Lower leg skin (tissue), 4 donors: ENCODE results near the gene CA12. TPM values are rescaled to one million over a fixed set of nuclear protein-coding genes. Genes with fewer than 3 reads are reported as not detected.

Experiments used
- DNase-seq, 2 donors: peaks; one replicate each; pipeline ENCODE4 v3.0.0-alpha.2; 2019; ENCODE audit warnings: low spot score in 2 of 2
- H3K4me3 ChIP-seq: fragments of 200-600 bp; sonication (generic); 2 replicates; pipeline ENCODE4 v1.5.1; 2017; ENCODE audit warnings: mild to moderate bottlenecking, low read depth; ENCODE audit not compliant: poor library complexity, severe bottlenecking
- CTCF ChIP-seq, 3 donors: fragments of 450-650 bp; IDR thresholded peaks; one replicate each; pipeline ENCODE4 v1.5.1; 2016; ENCODE audit warnings: antibody characterized with exemption in 3 of 3, mild to moderate bottlenecking in 3 of 3, moderate library complexity in 2 of 3
- POLR2A ChIP-seq, 2 donors: fragments of 450-650 bp; IDR thresholded peaks; one replicate each; pipeline ENCODE4 v1.6.1; 2016 to 2017; ENCODE audit warnings: antibody characterized with exemption in 2 of 2, mild to moderate bottlenecking in 1 of 2, moderate library complexity in 1 of 2
- WGBS, 2 donors: methylation state at CpG; one replicate each; pipeline ENCODE4 v1.1.5; 2018; 5-methylcytosine and 5-hydroxymethylcytosine counted together
- intact Hi-C: fragments of 100-400 bp; cut with DNase I; formaldehyde crosslinking; loops from one replicate; pipeline ENCODE4 v1.15.0; 2023; ENCODE audit warnings: low total_unique reads
- total RNA-seq, 4 donors: library from RNA; depleted of rRNA; stranded (reverse); fragments of >200 nt; gene quantifications; one replicate each; pipeline ENCODE4 v1.1.0, GENCODE V29; 2016

The CA12 gene
- total RNA-seq, 4 donors from 2014 or later, result 144 to 253 (median 213) TPM

- WGBS, 2 donors, result 70 to 73% methylated on average over 8 of the region's 8 CpGs
These were observed 28.4 kb downstream of the CA12 start for GRCh38 chr15:63353261-63353660.

GRCh38 chr15:63352808-63353207, 28.8 kb downstream of the CA12 start:
- no peak overlapping the region for H3K4me3 ChIP-seq
- TF ChIP-seq CTCF (IDR thresholded peaks at IDR 0.05), result no peak
- no peak for TF ChIP-seq POLR2A (IDR thresholded peaks at IDR 0.05)
- intact Hi-C loops, result no loop called here
- 82 to 84% methylated on average over 4 of the region's 4 CpGs for WGBS, 2 donors
- no peak for DNase-seq

More at GRCh38 chr15:63353261-63353660, 28.4 kb downstream of the CA12 start:
- intact Hi-C loops, result no loop called here
- DNase-seq, result no peak
- TF ChIP-seq POLR2A (IDR thresholded peaks at IDR 0.05), result no peak
- TF ChIP-seq CTCF (IDR thresholded peaks at IDR 0.05), result no peak
- no peak overlapping the region for H3K4me3 ChIP-seq

GRCh38 chr15:63351170-63351569, 30.5 kb downstream of the CA12 start:
- DNase-seq, result peak in 1 of 2 donors; percentile 52
- no peak overlapping the region for H3K4me3 ChIP-seq
- TF ChIP-seq CTCF (IDR thresholded peaks at IDR 0.05), result no peak
- TF ChIP-seq POLR2A (IDR thresholded peaks at IDR 0.05), result no peak
- intact Hi-C loops, result no loop called here
- WGBS, 2 donors, result 49 to 54% methylated on average over 4 of the region's 4 CpGs

GRCh38 chr15:63350178-63350621, 31.4 kb downstream of the CA12 start:
- TF ChIP-seq CTCF (IDR thresholded peaks at IDR 0.05) (no peak), POLR2A (IDR thresholded peaks at IDR 0.05) (no peak)
- peak in 1 of 2 donors; percentile 62 for DNase-seq
- H3K4me3 ChIP-seq, result no peak overlapping the region
- WGBS, 2 donors, result 22 to 24% methylated on average over 4 to 5 of the region's 5 CpGs
- intact Hi-C loops, result no loop called here

- intact Hi-C loops, result no loop called here
- TF ChIP-seq CTCF (IDR thresholded peaks at IDR 0.05) (no peak), POLR2A (IDR thresholded peaks at IDR 0.05) (no peak)
- 76 to 81% methylated on average over 5 of the region's 5 CpGs for WGBS, 2 donors
- no peak overlapping the region for H3K4me3 ChIP-seq
- no peak for DNase-seq
These were observed 32.0 kb downstream of the CA12 start for GRCh38 chr15:63349621-63350020.

GRCh38 chr15:63349156-63349555, 32.5 kb downstream of the CA12 start:
- no peak for DNase-seq
- 49 to 70% methylated on average over 6 of the region's 6 CpGs for WGBS, 2 donors
- TF ChIP-seq CTCF (IDR thresholded peaks at IDR 0.05) (no peak), POLR2A (IDR thresholded peaks at IDR 0.05) (no peak)
- intact Hi-C loops, result no loop called here
- no peak overlapping the region for H3K4me3 ChIP-seq
